A673 (cell line): ENCODE results near the gene PRMT7. TPM values are rescaled to one million over a fixed set of nuclear protein-coding genes. Genes with fewer than 3 reads are reported as not detected.

Experiments used
- BruUV-seq: library from RNA; stranded (reverse); fragments of 400-500 nt; replicated peaks from 2 replicates; lab custom pipeline; 2021; lab: Mats Ljungman, UMichigan
- CTCF ChIA-PET: fragments of 300-600 bp; sonication (Branson Sonifier 250); formaldehyde crosslinking; loops from one replicate; lab custom pipeline; 2022; ENCODE audit warnings: antibody characterized with exemption; lab: Charles Lee
- POLR2A ChIA-PET: fragments of 300-600 bp; sonication (Branson Sonifier 250); formaldehyde crosslinking; loops from one replicate; lab custom pipeline; 2022; ENCODE audit warnings: antibody characterized with exemption; ENCODE audit not compliant: low non-redundant PET; lab: Charles Lee
- DNase-seq: peaks from one replicate; pipeline ENCODE4 v3.0.0-alpha.2; 2015; ENCODE audit warnings: low spot score
- H3K27ac ChIP-seq: fragments of 200-600 bp; sonication (generic); 2 replicates; pipeline ENCODE4 v1.5.1; 2016; ENCODE audit warnings: mixed run types, low read depth, mild to moderate bottlenecking, mixed read lengths, antibody characterized with exemption, low read length; ENCODE audit not compliant: poor library complexity, severe bottlenecking
- H3K27me3 ChIP-seq: fragments of 200-600 bp; sonication (generic); replicated peaks from 2 replicates; pipeline ENCODE4 v1.6.1; 2017; ENCODE audit warnings: mixed run types, low read depth, mild to moderate bottlenecking, mixed read lengths, antibody characterized with exemption, low read length; ENCODE audit not compliant: insufficient read depth, poor library complexity
- H3K36me3 ChIP-seq: fragments of 200-600 bp; sonication (generic); 2 replicates; pipeline ENCODE4 v1.6.1; 2016; ENCODE audit warnings: mixed run types, mild to moderate bottlenecking, mixed read lengths, antibody characterized with exemption, low read length; ENCODE audit not compliant: insufficient read depth, poor library complexity, severe bottlenecking
- H3K4me1 ChIP-seq: fragments of 200-600 bp; sonication (generic); 2 replicates; pipeline ENCODE4 v1.6.1; 2017; ENCODE audit warnings: mixed run types, mild to moderate bottlenecking, mixed read lengths, antibody characterized with exemption, low read length; ENCODE audit not compliant: insufficient read depth, poor library complexity, severe bottlenecking
- H3K4me3 ChIP-seq: fragments of 200-600 bp; sonication (generic); 2 replicates; pipeline ENCODE4 v1.5.1; 2016; ENCODE audit warnings: low read depth, mixed run types, mild to moderate bottlenecking, mixed read lengths, low read length; ENCODE audit not compliant: poor library complexity, severe bottlenecking
- H3K9me3 ChIP-seq: fragments of 200-600 bp; sonication (generic); 2 replicates; pipeline ENCODE4 v1.6.1; 2016; ENCODE audit warnings: mixed run types, low read depth, mild to moderate bottlenecking, mixed read lengths, antibody characterized with exemption, low read length; ENCODE audit not compliant: poor library complexity, severe bottlenecking
- EZH2 ChIP-seq: fragments of 200-600 bp; sonication (generic); IDR thresholded peaks from 2 replicates; pipeline ENCODE4 v1.6.1; 2017; ENCODE audit warnings: borderline replicate concordance, low read depth, mild to moderate bottlenecking, mixed read lengths, antibody characterized with exemption, low read length; ENCODE audit not compliant: poor library complexity, severe bottlenecking
- intact Hi-C: fragments of 100-400 bp; cut with micrococcal nuclease; formaldehyde crosslinking; loops from one replicate; pipeline ENCODE4 v1.10.0; 2022; ENCODE audit not compliant: unreplicated experiment
- total RNA-seq: library from RNA; stranded (reverse); gene quantifications from 2 replicates; pipeline ENCODE4 v1.2.3, GENCODE V29; 2021
- TF ChIP-seq, protein P1 (sequence below): fragments of 300-800, 200-600 bp; sonication (generic); conservative IDR thresholded peaks from 2 replicates; pipeline ENCODE4 v1.5.1; 2017; ENCODE audit warnings: low read depth, mild to moderate bottlenecking, antibody characterized with exemption, low read length, moderate library complexity, mixed read lengths

PRMT7 gene
- total RNA-seq, 1 experiment from 2014 or later: 66.2 TPM

DNA sequence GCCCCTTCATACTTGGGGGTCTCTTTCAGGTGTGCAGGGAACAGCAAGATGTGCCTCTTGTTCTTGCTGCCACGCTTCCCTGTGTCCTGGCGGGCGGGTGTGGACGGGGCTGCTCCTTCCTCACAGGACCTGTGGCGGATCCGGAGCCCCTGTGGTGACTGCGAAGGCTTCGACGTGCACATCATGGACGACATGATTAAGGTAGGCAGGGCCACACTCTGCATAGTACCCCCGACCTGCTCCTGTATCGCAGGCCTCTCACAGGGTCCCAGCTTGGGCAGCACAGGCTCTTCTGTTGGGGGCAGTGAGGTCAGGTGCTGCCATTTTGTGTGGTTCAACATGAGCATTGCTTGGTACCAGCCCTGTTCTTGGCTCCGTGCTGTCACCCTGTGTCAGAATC is 42.5 kb downstream of the PRMT7 start:
- ChIA-PET CTCF (no interaction called here), POLR2A (no interaction called here)
- H3K4me3 ChIP-seq: no peak overlapping the region
- no peaks in the 10 kb centered on the region for H3K4me1 ChIP-seq
- peaks cover 23% of the 10 kb centered on the region for H3K36me3 ChIP-seq
- H3K27ac ChIP-seq: no peak overlapping the region
- TF ChIP-seq, protein P1, sequence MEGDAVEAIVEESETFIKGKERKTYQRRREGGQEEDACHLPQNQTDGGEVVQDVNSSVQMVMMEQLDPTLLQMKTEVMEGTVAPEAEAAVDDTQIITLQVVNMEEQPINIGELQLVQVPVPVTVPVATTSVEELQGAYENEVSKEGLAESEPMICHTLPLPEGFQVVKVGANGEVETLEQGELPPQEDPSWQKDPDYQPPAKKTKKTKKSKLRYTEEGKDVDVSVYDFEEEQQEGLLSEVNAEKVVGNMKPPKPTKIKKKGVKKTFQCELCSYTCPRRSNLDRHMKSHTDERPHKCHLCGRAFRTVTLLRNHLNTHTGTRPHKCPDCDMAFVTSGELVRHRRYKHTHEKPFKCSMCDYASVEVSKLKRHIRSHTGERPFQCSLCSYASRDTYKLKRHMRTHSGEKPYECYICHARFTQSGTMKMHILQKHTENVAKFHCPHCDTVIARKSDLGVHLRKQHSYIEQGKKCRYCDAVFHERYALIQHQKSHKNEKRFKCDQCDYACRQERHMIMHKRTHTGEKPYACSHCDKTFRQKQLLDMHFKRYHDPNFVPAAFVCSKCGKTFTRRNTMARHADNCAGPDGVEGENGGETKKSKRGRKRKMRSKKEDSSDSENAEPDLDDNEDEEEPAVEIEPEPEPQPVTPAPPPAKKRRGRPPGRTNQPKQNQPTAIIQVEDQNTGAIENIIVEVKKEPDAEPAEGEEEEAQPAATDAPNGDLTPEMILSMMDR: no peak
- TF ChIP-seq EZH2: no peak
- no peaks in the 10 kb centered on the region for H3K9me3 ChIP-seq
- H3K27me3 ChIP-seq: no peaks in the 10 kb centered on the region
- DNase-seq: no peak
- BruUV-seq: no TSS peak
- intact Hi-C loops: no loop called here

DNA sequence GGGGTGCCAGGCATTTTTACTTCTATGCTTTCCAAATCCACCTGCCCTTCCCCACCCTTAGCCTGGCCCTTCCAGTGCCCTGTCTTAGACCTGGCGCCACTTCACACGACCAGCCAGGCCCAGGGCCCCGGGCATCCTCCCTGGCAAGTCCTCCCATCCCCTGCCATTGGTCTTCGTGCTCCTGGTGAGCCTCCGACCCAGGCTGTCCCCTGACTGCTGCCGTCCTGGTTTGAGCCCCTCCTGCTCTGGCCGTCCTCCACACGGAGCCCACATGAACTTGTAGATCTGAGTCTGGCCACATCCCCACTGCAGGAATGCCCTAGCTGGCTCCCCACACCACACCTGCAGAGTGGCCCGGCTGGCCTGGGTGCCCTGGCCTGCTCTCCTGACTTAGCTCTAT is 44.0 kb downstream of the PRMT7 start:
- no peak overlapping the region for H3K4me3 ChIP-seq
- POLR2A ChIA-PET: no interaction called here
- H3K9me3 ChIP-seq: no peaks in the 10 kb centered on the region
- TF ChIP-seq, protein P1: no peak
- TF ChIP-seq EZH2: no peak
- intact Hi-C loops: no loop called here
- H3K27me3 ChIP-seq: no peaks in the 10 kb centered on the region
- H3K36me3 ChIP-seq: peaks cover 23% of the 10 kb centered on the region
- CTCF ChIA-PET: no interaction called here
- DNase-seq: no peak
- no peaks in the 10 kb centered on the region for H3K4me1 ChIP-seq
- no peak overlapping the region for H3K27ac ChIP-seq
- BruUV-seq: no TSS peak

DNA sequence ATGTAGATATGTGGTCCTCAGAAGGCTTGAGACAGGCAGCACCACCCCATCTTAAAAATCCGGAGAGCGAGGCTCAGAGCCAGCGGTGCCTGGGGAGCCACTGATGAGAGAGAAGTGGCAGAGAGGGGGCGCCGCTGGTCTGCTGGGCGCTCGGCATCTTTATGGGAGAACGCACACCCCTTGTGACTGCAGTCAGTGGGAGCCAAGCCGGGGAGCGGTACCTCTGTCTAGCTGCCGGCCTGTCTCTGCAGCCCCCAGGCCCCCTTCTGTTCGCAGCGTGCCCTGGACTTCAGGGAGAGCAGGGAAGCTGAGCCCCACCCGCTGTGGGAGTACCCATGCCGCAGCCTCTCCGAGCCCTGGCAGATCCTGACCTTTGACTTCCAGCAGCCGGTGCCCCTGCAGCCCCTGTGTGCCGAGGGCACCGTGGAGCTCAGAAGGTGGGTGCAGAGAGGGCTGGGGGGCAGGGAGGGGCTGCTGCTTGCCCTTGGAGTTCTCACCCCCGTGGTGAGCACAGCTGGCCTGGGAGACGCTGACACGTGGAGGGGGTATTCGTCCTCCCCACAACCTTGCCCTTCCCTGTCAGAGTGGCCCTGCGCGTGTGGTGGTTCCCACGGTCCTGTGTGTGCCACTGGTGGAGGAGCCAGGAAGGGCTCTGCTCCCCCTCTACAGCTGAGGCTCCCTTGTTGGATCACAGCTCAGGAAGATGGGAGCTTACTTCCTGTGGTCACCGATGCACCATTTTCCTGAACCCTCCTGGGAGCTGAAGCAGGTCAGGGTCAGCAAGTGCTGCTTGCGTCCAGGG is 44.8 kb downstream of the PRMT7 start:
- intact Hi-C loops: no loop called here
- H3K9me3 ChIP-seq: no peaks in the 10 kb centered on the region
- ChIA-PET CTCF (interaction anchor here (0.6 kb wide), 1 partner anchor 91 kb away, joined by 3 read pairs; no protein-coding TSS in a partner anchor), POLR2A (no interaction called here)
- no peaks in the 10 kb centered on the region for H3K27me3 ChIP-seq
- no peak for TF ChIP-seq EZH2
- TF ChIP-seq, protein P1: 0 out of 2 replicates have a peak, but pooled peaks have one; percentile 24
- peaks cover 23% of the 10 kb centered on the region for H3K36me3 ChIP-seq
- BruUV-seq: no TSS peak
- DNase-seq: no peak
- no peaks in the 10 kb centered on the region for H3K4me1 ChIP-seq
- H3K4me3 ChIP-seq: no peak overlapping the region
- H3K27ac ChIP-seq: no peak overlapping the region
